GM12891 (cell line): ENCODE results near the gene SMCR8.
"Not testable (repeated sequence)": the region's sequence is repeated elsewhere in the genome, so short reads cannot be mapped to it uniquely, and the experiment has no call there.

Experiments
- POLR2A ChIP-seq: IDR thresholded peaks from 2 replicates; pipeline ENCODE4 v1.6.1; 2011; ENCODE audit warnings: low read depth, low read length, control low read depth
- POLR2AphosphoS5 ChIP-seq: IDR thresholded peaks from 2 replicates; pipeline ENCODE4 v1.6.1; 2011; ENCODE audit warnings: low read depth, low read length, control low read depth
- SPI1 ChIP-seq: IDR thresholded peaks from 2 replicates; pipeline ENCODE4 v1.6.1; 2011; ENCODE audit warnings: low read depth, low read length, control low read depth
- TAF1 ChIP-seq: IDR thresholded peaks from 2 replicates; pipeline ENCODE4 v1.6.1; 2011; ENCODE audit warnings: low read depth, low read length, control low read depth

DNA sequence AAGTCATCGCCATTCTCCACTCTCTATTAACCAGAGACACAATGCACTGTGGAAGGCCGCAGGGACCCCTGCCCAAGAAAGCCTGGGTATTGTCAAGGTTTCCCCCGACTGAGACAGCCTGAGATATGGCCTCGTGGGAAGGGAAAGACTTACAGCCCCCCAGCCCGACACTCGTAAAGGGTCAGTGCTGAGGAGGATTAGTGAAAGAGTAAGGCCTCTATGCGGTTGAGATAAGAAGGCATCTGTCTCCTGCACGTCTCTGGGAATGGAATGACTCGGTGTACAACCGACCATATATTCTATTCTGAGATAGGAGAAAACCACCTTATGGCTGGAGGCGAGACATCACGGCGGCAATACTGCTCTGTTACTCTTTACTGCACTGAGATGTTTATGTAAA is 11.9 kb upstream of the SMCR8 start:
- TF ChIP-seq POLR2A, POLR2AphosphoS5, TAF1, SPI1: not testable (repeated sequence)
